ENCODE measurements around the gene STEAP1. TPM values are rescaled to one million over a fixed set of nuclear protein-coding genes. Genes with fewer than 3 reads are reported as not detected.
A peak's percentile ranks its signal among the peaks of the same experiment; 100 is the strongest.
"Not testable (repeated sequence)": the region's sequence is repeated elsewhere in the genome, so short reads cannot be mapped to it uniquely, and the experiment has no call there.

STEAP1 gene
- total RNA-seq, 1 donor = 21.6 TPM

DNA sequence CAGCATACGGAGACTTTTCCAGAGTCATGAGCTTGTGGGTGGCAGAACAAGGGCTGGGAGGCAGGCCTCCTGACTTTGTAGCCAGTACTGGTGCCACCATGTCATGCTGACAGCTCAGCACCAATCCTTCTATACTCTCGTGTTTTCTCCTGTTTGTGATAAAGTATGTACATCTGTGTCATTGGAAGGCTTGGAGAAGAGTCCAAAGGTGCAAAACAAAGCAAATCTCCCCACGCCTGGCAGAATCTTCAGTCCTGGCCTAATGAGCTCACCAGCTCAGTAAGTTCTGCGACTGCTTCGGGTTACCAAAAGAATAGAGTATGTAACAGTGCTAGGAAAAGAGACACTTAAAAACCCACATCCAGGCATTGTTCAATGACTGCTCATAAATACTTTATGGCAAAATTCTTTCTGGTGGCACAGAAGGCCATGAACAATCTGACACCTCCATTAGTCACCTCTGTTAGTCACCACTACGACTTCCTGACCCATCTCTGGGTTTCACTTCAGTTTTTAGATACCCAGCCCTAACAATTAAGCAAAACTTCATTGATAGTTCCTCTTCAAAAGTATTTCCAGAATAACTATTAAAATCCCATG lies 24.5 kb downstream of the STEAP1 start:
- DNase-seq (ENCODE audit: low read depth) = peak; percentile 25

DNA sequence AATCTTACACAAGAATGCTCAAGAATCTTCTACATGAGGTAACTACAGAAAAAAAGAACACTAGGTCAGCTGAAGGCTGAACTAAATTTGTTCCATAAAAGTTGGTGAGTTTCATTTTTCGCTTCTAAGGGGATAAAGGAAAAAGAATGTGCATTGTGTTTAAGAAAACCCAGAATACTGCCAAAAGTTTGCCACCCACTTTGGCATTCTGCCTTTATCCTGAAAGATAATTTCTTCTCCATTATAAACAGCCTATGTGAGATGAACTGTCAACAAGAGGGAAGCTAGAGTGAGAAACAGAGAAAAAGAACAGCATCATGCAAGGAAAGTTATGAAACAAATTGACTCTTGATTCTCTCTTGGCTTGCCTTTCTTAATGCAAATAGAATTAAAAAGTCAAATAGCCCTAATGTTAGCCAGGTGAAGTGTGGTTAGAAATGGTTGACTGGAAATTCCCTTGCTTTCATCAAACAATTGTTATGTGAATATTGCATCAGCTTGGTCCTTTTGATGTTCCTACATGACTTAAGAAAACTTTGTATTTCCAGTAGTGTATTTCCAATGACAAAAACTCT lies 25.8 kb downstream of the STEAP1 start:
- DNase-seq (ENCODE audit: low read depth) = peak; percentile 10
- no peak overlapping the region for H3K4me3 ChIP-seq (ENCODE audit: low read depth, low read length)
- TF ChIP-seq, protein P1, sequence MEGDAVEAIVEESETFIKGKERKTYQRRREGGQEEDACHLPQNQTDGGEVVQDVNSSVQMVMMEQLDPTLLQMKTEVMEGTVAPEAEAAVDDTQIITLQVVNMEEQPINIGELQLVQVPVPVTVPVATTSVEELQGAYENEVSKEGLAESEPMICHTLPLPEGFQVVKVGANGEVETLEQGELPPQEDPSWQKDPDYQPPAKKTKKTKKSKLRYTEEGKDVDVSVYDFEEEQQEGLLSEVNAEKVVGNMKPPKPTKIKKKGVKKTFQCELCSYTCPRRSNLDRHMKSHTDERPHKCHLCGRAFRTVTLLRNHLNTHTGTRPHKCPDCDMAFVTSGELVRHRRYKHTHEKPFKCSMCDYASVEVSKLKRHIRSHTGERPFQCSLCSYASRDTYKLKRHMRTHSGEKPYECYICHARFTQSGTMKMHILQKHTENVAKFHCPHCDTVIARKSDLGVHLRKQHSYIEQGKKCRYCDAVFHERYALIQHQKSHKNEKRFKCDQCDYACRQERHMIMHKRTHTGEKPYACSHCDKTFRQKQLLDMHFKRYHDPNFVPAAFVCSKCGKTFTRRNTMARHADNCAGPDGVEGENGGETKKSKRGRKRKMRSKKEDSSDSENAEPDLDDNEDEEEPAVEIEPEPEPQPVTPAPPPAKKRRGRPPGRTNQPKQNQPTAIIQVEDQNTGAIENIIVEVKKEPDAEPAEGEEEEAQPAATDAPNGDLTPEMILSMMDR (IDR thresholded peaks at IDR 0.05; ENCODE audit: insufficient read depth, low read depth, low read length) = no peak

More for the DNA sequence above, 24.5 kb downstream of the STEAP1 start:
- H3K4me3 ChIP-seq (ENCODE audit: low read depth, low read length) = no peak overlapping the region
- TF ChIP-seq, protein P1 (IDR thresholded peaks at IDR 0.05; ENCODE audit: insufficient read depth, low read depth, low read length) = no peak

DNA sequence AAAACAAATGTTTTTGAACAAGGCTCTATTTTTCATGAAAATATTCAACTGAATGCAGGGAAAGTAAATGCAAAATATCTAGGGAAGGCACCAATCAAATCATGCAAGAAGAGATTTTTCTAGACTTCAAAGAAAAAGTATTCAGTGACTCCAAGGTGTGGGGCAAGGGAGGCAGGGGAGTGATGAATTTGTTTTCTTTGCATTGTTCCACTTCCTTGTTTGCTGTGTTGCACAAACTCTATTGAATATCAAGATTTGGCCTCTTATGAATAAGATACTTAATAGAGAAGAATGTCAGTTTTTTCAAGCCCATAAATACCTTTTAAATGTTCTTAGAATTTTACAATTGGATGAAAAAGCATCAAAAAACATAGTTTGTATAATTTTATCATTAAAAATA lies 26.4 kb downstream of the STEAP1 start:
- H3K4me3 ChIP-seq (ENCODE audit: low read depth, low read length) = no peak overlapping the region
- no peak for DNase-seq (ENCODE audit: low read depth)
- TF ChIP-seq, protein P1 (IDR thresholded peaks at IDR 0.05; ENCODE audit: insufficient read depth, low read depth, low read length) = no peak

DNA sequence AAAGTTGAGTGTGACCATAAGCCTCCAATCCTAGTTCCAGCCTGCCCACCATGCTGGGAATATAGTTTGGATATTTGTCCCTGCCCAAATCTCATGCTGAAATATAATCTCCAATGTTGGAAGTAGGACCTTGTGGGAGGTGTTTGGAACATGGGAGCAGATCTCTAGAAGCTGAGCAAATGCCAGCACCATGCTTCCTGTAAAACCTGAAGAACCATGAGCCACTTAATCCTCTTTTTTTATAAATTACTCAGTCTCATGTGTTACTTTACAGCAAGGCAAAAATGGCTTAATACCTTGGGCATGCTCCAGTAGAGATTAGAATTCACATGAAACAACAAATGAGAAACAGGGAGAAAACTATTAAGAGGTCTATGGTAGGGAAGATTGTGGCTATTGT lies 27.2 kb downstream of the STEAP1 start:
- no peak for DNase-seq (ENCODE audit: low read depth)
- H3K4me3 ChIP-seq (ENCODE audit: low read depth, low read length) = no peak overlapping the region
- TF ChIP-seq, protein P1 (IDR thresholded peaks at IDR 0.05; ENCODE audit: insufficient read depth, low read depth, low read length) = no peak

DNA sequence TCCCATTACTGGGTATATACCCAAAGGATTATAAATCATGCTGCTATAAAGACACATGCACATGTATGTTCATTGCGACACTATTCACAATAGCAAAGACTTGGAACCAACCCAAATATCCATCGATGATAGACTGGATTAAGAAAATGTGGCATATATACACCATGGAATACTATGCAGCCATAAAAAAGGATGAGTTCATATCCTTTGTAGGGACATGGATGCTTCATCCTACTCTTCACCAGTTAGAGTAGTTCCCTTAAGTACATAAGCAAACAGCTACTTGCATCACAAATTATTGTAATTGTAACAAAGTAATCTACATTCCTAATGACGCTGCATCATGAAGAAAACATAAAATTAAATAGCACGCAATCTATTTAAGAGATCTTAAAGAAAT lies 32.0 kb downstream of the STEAP1 start:
- DNase-seq (ENCODE audit: low read depth); H3K4me3 ChIP-seq (ENCODE audit: low read depth, low read length): not testable (repeated sequence)

DNA sequence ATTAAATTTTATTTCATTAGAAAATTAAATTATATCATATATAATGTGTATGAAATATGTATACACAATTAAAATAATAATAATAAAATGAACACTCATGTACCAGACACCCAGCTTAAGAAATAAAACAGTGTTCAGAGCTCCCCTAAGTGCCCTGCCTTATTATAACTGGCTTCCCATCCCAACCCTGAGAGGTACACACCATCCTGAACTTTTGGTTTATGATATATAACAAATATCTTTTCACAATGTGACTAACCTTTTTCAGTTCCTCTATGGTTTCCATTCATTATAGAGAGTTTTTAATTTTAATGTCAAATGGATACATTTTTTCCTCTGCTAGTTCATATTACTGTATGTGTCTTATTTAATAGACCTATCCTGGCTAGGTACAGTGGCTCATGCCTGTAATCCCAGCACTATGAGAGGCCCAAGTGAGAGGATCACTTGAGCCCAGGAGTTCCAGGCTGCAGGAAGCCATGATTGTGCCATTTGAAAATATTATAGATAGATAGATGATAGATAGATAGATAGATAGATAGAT lies 33.3 kb downstream of the STEAP1 start:
- DNase-seq (ENCODE audit: low read depth) = no peak
- TF ChIP-seq, protein P1 (IDR thresholded peaks at IDR 0.05; ENCODE audit: insufficient read depth, low read depth, low read length) = no peak

DNA sequence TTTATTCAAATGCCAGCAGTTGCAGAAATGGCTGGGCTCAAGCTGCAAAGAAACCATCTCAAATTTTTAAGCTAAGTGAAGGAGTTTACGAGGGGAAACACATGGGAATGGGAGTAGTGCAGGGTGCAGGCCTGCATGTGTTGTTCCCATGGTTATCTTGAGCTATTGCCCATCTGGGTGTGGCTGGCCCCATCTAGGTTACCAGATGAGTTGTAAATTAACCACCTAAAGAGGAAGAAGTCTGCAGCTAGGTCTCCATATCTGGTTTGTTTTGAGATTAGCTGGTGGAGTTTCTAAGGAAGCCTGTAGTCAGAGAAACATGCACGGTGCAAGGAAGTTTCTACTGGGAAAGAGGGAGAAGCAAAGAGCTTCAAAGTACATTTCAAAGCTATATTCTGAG lies 34.0 kb downstream of the STEAP1 start:
- TF ChIP-seq, protein P1 (IDR thresholded peaks at IDR 0.05; ENCODE audit: insufficient read depth, low read depth, low read length) = no peak
- no peak overlapping the region for H3K4me3 ChIP-seq (ENCODE audit: low read depth, low read length)
- DNase-seq (ENCODE audit: low read depth) = no peak

More for the DNA sequence above, 33.3 kb downstream of the STEAP1 start:
- H3K4me3 ChIP-seq (ENCODE audit: low read depth, low read length) = no peak overlapping the region
